ENCODE measurements around the gene TOP1.

TOP1 gene

GRCh38 chr20:41172296-41173140 is 143.9 kb downstream of the TOP1 start:
- in situ Hi-C loops (cut with MboI; ENCODE audit: low pct_unique_long_range_greater_than_20kb, low sequenced_read_pairs, unreplicated experiment), result no loop called here
- TF ChIP-seq CTCF (IDR thresholded peaks at IDR 0.05; ENCODE audit: extremely low read depth, insufficient read depth, missing control alignments), result no peak

GRCh38 chr20:41173161-41173721 is 144.6 kb downstream of the TOP1 start:
- in situ Hi-C loops (cut with MboI; ENCODE audit: low pct_unique_long_range_greater_than_20kb, low sequenced_read_pairs, unreplicated experiment), result no loop called here
- peak; percentile 77 for DNase-seq (ENCODE audit: low spot score)
- TF ChIP-seq CTCF (IDR thresholded peaks at IDR 0.05; ENCODE audit: extremely low read depth, insufficient read depth, missing control alignments), result peak; percentile 95

More at GRCh38 chr20:41172296-41173140, 143.9 kb downstream of the TOP1 start:
- no peak for DNase-seq (ENCODE audit: low spot score)

GRCh38 chr20:41173791-41174341 is 145.2 kb downstream of the TOP1 start:
- no peak for TF ChIP-seq CTCF (IDR thresholded peaks at IDR 0.05; ENCODE audit: extremely low read depth, insufficient read depth, missing control alignments)
- in situ Hi-C loops (cut with MboI; ENCODE audit: low pct_unique_long_range_greater_than_20kb, low sequenced_read_pairs, unreplicated experiment), result no loop called here
- no peak for DNase-seq (ENCODE audit: low spot score)
